ENCODE measurements around the gene SLC35A5.

SLC35A5 gene

GRCh38 chr3:112569265-112569664, 7.4 kb downstream of the SLC35A5 start:
- no peak for DNase-seq (ENCODE audit: low read depth in 2 of 3, low spot score in 2 of 3)

DNA sequence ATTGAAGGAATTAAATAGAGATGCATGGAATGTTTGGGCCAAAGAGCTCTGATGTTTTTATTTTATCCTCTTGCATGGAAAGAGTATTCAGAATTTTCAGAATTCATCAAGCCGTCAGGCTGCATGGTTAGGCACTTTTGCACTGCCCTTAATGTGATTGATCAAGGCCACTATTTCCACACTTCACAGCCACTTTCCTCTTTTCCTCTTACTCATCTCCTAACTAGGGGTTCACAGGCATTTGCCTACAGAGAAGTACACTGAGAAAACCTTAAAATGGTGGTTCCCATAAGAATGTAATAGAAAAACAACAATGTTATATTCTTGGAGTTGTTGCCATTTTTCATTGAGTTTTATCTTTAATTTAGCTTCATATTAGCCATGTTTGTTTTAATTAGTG, 10.9 kb downstream of the SLC35A5 start:
- DNase-seq (ENCODE audit: low read depth in 2 of 3, low spot score in 2 of 3) = no peak

DNA sequence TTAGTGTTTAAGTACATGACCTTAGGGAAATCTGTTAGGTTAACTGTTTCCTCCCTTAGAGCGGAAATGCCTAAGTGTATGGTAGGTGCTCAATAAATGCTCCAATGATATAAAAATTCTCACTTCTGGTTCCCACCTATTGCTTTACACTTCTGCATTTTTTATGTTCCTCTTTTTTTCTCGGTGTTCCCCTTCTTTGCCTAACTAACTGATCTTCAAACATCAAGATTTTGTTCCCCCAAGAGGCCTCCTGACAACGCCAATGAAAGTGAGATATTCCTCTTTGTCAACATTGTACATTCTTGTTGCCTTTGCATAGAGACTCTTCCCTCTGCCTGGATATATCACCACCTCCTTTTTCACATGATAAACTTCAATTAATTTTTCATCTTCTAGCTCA, 17.4 kb downstream of the SLC35A5 start:
- no peak for DNase-seq (ENCODE audit: low read depth in 2 of 3, low spot score in 2 of 3)

GRCh38 chr3:112579697-112580096, 17.9 kb downstream of the SLC35A5 start:
- DNase-seq (ENCODE audit: low read depth in 2 of 3, low spot score in 2 of 3) = no peak

DNA sequence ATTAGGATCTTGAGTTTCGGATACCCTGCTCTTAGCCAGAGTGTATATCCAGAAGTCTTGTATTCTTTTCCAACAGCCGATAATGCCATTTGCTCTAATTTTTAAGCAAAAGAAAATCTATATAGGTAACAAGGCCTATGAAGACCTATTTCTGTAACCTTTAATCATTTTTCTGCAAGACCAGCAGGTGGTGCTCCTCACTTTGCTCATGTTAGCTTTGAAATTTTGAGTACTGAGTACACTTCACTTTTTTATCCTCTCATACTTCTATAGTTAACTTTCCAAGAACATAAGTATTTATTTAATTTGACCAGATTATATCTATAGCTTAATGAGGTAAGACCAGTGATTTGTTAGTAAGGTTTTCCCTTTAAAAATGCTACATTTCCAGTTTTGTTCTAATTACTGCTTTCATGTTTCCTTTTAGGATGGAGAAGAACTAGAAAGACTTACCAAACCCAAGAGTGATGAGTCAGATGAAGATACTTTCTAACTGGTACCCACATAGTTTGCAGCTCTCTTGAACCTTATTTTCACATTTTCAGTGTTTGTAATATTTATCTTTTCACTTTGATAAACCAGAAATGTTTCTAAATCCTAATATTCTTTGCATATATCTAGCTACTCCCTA, 20.5 kb downstream of the SLC35A5 start:
- DNase-seq (ENCODE audit: low read depth in 2 of 3, low spot score in 2 of 3) = no peak

DNA sequence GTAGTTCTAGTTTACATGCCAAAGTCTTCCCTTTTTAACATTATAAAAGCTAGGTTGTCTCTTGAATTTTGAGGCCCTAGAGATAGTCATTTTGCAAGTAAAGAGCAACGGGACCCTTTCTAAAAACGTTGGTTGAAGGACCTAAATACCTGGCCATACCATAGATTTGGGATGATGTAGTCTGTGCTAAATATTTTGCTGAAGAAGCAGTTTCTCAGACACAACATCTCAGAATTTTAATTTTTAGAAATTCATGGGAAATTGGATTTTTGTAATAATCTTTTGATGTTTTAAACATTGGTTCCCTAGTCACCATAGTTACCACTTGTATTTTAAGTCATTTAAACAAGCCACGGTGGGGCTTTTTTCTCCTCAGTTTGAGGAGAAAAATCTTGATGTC, 21.3 kb downstream of the SLC35A5 start:
- DNase-seq (ENCODE audit: low read depth in 2 of 3, low spot score in 2 of 3) = no peak

DNA sequence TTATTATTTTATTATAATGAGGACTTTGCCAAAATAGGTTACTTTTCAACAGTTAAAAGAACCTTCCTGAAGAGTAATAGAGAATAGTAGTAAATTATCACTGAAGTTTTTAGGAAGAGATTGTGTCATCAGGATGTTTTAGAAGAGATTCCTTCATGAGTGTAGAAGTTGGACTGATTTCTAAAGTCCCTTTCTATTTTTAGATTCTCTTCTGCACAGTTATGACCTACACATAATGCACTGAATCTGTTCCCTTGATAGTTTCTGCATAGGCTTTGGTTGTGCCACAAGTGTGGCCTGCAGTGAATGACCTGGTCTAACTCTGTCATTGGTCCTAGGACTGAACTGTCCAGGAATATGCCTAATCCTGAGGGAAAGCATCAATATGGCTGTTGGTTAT, 23.9 kb downstream of the SLC35A5 start:
- DNase-seq (ENCODE audit: low read depth in 2 of 3, low spot score in 2 of 3) = no peak

DNA sequence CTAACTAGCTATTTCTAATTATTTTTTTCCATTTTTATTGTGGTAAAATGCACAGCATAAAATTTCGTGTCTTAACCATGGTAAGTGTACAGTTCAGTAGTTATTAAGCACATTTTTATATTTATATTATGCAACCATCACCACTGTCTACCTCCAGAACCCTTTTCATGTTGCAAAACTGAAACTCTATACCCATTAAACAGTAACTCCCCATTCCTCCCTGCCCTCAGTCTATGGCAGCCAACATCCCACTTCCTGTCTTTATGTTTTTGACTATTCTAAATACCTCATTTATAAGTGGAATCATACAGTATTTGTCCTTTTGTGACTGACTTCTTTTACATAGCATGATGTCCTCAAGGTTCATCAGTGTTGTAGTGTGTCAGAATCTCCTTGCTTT, 25.5 kb downstream of the SLC35A5 start:
- DNase-seq (ENCODE audit: low read depth in 2 of 3, low spot score in 2 of 3) = no peak

DNA sequence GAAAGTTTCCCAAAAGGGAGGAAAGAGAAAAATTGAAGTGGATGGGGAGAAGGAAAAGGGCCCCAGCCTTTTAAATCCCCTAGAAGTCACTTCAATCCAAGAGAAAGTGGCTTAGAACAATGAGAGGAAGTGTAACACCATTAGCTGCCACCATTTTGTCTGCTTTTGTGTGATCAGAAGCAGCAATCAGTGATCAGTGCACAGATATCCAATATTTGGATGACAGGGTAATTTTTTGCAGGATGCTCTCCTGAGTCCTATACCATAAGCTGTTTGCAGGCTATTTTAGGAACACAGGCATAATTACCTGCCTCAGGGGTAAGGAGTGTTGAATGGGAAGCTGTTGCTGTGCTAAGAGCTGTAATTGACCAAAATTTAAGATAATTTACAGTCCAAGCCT, 31.4 kb downstream of the SLC35A5 start:
- DNase-seq (ENCODE audit: low read depth in 2 of 3, low spot score in 2 of 3) = no peak

DNA sequence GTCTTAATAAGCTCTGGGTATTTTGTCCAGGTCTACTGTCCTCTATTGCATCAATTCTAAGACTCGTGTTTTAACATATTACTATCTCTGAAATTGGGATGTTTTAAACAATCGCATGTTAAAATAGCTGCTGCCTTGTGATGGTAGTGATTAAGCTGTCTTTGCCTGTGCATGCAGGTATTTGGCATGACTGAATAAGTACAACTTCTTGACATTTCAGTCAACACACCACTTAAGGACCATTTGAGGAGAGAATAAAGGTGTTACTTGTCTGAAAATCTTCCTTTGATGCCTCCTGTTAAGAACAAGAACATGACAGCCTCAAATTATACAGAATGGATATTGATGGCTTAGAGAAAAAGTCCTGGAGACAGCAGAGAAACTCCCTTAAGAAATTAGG, 33.0 kb downstream of the SLC35A5 start:
- no peak for DNase-seq (ENCODE audit: low read depth in 2 of 3, low spot score in 2 of 3)

DNA sequence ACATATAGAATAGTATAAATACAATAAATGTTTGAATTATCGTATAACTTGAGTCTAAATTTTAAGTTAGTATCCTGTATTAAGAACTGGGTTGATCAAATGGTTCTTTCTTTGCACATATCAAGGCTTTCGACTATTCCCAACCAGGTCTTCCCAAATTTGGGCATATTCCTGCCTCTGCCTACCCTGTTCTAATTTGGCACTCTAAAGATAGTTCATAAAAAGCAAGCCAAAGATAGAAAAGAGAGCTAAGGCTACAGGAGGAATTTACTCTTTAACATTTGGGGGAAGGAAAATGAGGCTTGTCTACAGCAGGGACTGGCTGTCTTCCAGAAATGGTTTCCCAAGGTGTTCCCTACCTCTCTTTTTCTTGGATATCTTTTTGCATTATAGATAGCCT, 36.1 kb downstream of the SLC35A5 start:
- no peak for DNase-seq (ENCODE audit: low read depth in 2 of 3, low spot score in 2 of 3)

DNA sequence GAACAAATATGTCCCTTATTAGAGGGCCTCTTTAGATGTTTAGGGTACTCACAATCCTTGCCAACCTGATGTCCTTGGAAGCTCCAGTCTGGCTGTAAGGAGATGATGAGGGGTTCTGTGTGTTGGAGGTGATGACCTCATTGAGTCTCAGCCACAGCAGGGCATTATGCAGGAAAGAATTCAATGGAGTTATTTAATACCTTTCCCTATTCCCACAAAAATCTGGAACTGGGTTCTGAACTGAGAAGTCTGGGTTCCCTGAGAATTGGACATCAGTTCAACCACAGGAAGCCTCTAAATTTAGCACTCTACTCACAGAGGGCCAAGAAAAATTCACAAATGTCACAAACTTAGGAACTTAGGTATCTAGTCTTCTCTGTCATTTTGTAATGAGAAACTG, 36.9 kb downstream of the SLC35A5 start:
- no peak for DNase-seq (ENCODE audit: low read depth in 2 of 3, low spot score in 2 of 3)

GRCh38 chr3:112602217-112602838, 40.5 kb downstream of the SLC35A5 start:
- DNase-seq (ENCODE audit: low read depth in 2 of 3, low spot score in 2 of 3) = no peak

- no peak for DNase-seq (ENCODE audit: low read depth in 2 of 3, low spot score in 2 of 3)
Measured at GRCh38 chr3:112604536-112604935, 42.7 kb downstream of the SLC35A5 start.

GRCh38 chr3:112605285-112605684, 43.4 kb downstream of the SLC35A5 start:
- no peak for DNase-seq (ENCODE audit: low read depth in 2 of 3, low spot score in 2 of 3)

DNA sequence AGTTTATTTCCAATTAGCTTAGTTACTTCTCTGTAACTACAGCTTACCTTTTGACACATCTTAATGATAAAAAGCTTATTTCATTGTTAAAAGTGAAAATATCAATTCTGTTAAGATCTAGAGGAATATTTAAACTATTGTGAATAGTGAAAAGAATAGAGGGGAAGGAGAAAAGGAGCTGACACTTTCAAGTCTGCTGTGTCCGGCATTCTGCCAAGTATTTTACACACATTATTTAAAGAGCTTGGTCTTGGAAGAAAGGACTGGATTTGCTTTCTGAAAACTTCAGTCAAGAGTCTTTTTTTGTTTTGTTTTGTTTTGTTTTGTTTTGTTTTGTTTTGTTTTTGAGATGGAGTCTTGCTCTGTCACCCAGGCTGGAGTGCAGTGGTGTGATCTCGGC, 44.3 kb downstream of the SLC35A5 start:
- DNase-seq (ENCODE audit: low read depth in 2 of 3, low spot score in 2 of 3) = no peak

DNA sequence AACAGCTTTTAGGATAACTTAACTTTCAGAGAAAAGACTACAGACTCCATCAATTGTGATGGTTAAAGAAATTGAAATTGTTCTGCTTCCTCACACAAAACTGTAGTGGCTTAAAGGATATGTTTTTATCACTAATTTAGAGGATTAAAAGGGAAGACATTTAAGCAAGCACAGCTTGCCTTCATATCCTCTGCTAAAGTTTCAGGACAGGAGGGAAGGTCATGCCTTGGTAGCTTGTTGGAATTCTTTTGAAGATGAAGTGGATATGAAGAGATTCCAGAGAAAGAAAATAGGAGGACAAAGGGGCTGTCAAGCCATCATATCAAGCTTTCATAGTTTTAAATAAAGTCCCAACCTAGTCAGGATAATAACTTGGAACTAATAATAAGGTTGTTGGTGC, 46.0 kb downstream of the SLC35A5 start:
- no peak for DNase-seq (ENCODE audit: low read depth in 2 of 3, low spot score in 2 of 3)

DNA sequence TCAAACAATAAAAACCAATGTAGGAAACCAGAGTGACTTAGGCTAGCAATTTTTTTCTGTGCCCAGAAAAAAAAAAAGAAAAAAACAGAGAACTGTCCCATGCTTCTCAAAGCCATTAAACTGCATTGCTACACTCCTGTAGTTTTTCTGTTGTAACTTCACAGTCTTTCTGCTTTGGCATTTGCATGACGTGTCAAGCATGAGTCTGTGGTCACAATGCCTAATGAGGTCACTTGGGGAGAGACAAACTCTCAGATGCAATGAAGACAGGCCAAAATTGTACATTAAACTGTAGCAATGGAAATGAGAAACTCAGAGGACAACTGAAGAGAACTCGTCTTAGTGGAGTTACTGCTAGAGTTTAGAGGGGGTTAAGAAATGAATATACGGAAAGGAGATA, 48.3 kb downstream of the SLC35A5 start:
- DNase-seq (ENCODE audit: low read depth in 2 of 3, low spot score in 2 of 3) = no peak

DNA sequence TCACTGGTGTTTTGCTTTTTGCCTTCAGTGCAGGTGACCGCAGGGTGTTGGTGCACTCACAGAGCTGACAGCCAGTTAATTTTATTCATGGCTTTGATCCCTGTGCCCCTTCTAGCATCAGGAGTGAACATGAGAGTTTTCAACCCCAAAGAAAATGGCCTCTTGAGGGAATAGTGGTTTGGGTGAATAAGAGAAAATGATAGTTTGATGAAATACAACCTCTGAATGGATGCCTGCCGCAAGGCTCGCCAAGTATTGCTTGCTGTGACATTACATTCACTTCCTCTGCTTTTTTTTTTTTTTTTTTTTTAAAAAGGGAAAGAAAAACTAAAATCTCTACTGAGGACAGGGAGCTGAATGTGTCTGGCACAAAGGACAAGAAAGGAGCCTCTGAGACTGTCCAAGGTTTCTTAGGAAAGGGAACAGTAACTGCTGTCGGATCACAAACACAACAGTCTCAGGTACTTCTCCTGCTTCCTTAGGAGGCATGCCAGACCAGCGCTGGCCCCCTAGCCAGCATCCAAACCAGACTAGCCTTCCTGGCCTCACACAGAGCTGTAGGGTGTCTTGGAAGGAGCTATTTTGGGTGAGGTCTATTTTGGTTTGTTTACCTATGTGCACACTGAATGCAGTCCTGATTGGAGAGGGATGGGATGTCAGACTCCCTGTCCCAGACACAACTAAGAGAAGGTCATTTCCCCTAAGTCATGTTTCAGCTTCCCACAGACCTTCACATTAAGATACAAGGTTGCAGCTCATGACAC, 50.1 kb downstream of the SLC35A5 start:
- no peak for DNase-seq (ENCODE audit: low read depth in 2 of 3, low spot score in 2 of 3)

DNA sequence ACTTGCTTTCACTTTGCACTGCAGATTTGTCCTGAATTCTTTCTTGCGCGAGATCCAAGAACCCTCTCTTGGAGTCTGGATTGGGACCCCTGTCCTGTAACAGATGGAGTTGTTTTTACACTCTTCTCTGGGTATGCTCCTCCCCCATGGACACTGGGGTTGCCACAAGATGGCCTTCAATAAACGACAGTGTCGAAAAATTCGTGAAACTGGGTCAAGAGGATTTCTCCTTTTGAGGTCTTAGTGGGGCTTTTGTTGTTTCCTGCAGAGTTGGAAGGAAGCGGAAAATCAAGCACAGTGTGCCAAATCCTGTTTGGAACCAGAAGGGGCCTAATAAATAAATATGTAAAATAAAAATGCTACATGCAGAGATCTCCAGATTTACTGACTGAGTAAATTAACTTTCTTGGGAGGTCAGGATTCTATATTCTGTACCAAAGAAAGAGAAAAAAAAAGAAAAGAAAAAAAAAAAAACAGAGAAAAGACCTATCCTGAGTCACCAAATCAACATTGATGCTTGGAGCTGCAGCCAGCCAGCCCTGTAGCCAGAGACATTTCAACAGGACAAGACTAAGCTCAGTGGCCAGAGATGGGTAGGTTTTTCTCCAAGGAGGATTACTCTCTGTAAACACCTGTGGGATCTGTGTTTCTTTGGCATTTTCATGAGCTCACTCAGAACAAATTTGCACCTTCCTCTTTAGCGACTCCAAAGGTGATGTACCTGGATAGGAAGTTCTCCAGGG, 54.3 kb downstream of the SLC35A5 start:
- DNase-seq (ENCODE audit: low read depth in 2 of 3, low spot score in 2 of 3) = no peak

- DNase-seq (ENCODE audit: low read depth in 2 of 3, low spot score in 2 of 3) = no peak
Measured at GRCh38 chr3:112617285-112617684, 55.4 kb downstream of the SLC35A5 start.

- no peak for DNase-seq (ENCODE audit: low read depth in 2 of 3, low spot score in 2 of 3)
Measured at GRCh38 chr3:112619295-112619694, 57.5 kb downstream of the SLC35A5 start.

All from activated CD8-positive, alpha-beta memory T cell treated with anti-CD3 and anti-CD28 coated beads for 48 hours (primary cell).